HEK293T (cell line): ENCODE measurements around the gene KLHL29.
"Not testable (repeated sequence)": the region's sequence is repeated elsewhere in the genome, so short reads cannot be mapped to it uniquely, and the experiment has no call there.

Source experiments
- CTCF ChIA-PET: fragments of 350-600 bp; formaldehyde crosslinking; extraction: SDS; loops from one replicate; lab custom pipeline; 2021; ENCODE audit warnings: antibody characterized with exemption, inconsistent platforms; lab: Yijun Ruan, JAX
- POLR2A ChIA-PET: fragments of 350-600 bp; formaldehyde crosslinking; extraction: SDS; loops from one replicate; lab custom pipeline; 2020; ENCODE audit warnings: antibody characterized with exemption, inconsistent platforms; lab: Yijun Ruan, JAX
- DNase-seq: peaks from one replicate; pipeline ENCODE4 v3.0.0; 2012; ENCODE audit warnings: mixed read lengths; ENCODE audit errors: extremely low spot score
- ARNT ChIP-seq: fragments of 450-650 bp; IDR thresholded peaks from 2 replicates; pipeline ENCODE4 v1.6.1; 2017; ENCODE audit warnings: mild to moderate bottlenecking
- BHLHE40 ChIP-seq: fragments of 450-650 bp; IDR thresholded peaks from 2 replicates; pipeline ENCODE4 v1.6.1; 2016; ENCODE audit warnings: mild to moderate bottlenecking, moderate library complexity, borderline replicate concordance
- CTBP1 ChIP-seq: fragments of 450-650 bp; IDR thresholded peaks from 2 replicates; pipeline ENCODE4 v1.6.1; 2016; ENCODE audit warnings: borderline replicate concordance
- ELF4 ChIP-seq: fragments of 450-650 bp; IDR thresholded peaks from 2 replicates; pipeline ENCODE4 v1.6.1; 2017; ENCODE audit warnings: antibody characterized with exemption
- FOXA1 ChIP-seq: fragments of 450-650 bp; IDR thresholded peaks from 2 replicates; pipeline ENCODE4 v1.6.1; 2016; ENCODE audit warnings: mild to moderate bottlenecking
- FOXK2 ChIP-seq: fragments of 450-650 bp; IDR thresholded peaks from 2 replicates; pipeline ENCODE4 v1.6.1; 2016; ENCODE audit warnings: mild to moderate bottlenecking
- FOXM1 ChIP-seq: fragments of 450-650 bp; IDR thresholded peaks from 2 replicates; pipeline ENCODE4 v1.6.1; 2017; ENCODE audit warnings: mild to moderate bottlenecking, borderline replicate concordance
- HDGF ChIP-seq: fragments of 450-650 bp; IDR thresholded peaks from 2 replicates; pipeline ENCODE4 v1.6.1; 2017; ENCODE audit warnings: antibody characterized with exemption, borderline replicate concordance
- L3MBTL2 ChIP-seq: fragments of 450-650 bp; conservative IDR thresholded peaks from 2 replicates; pipeline ENCODE4 v1.6.1; 2016; ENCODE audit warnings: mild to moderate bottlenecking
- LEF1 ChIP-seq: fragments of 450-650 bp; IDR thresholded peaks from 2 replicates; pipeline ENCODE4 v1.6.1; 2017; ENCODE audit warnings: mild to moderate bottlenecking, borderline replicate concordance
- NFRKB ChIP-seq: fragments of 450-650 bp; IDR thresholded peaks from 2 replicates; pipeline ENCODE4 v1.6.1; 2016; ENCODE audit warnings: mild to moderate bottlenecking, moderate library complexity
- PKNOX1 ChIP-seq: fragments of 450-650 bp; IDR thresholded peaks from 2 replicates; pipeline ENCODE4 v1.6.1; 2016
- SP1 ChIP-seq: fragments of 450-650 bp; IDR thresholded peaks from 2 replicates; pipeline ENCODE4 v1.6.1; 2017
- SUZ12 ChIP-seq: fragments of 450-650 bp; IDR thresholded peaks from 2 replicates; pipeline ENCODE4 v1.6.1; 2016; ENCODE audit warnings: mild to moderate bottlenecking
- TARDBP ChIP-seq: fragments of 450-650 bp; IDR thresholded peaks from 2 replicates; pipeline ENCODE4 v1.6.1; 2016
- ZNF384 ChIP-seq: fragments of 450-650 bp; IDR thresholded peaks from 2 replicates; pipeline ENCODE4 v1.6.1; 2016

KLHL29 gene

GRCh38 chr2:23384551-23385343 is at the start of gene KLHL29:
Gene KLHL29 (plus strand): TSS chr2:23385179. CDS start chr2:23562197, 177,018 bp downstream.
- no peak for TF ChIP-seq FOXK2
- no peak for TF ChIP-seq CTBP1
- TF ChIP-seq TARDBP = no peak
- no peak for TF ChIP-seq HDGF
- TF ChIP-seq FOXM1 = no peak
- no peak for TF ChIP-seq NFRKB
- POLR2A ChIA-PET = interaction anchor here (0.7 to 1.4 kb wide), 4 partner anchors 8 to 20 kb away, joined by 3 to 5 read pairs (median 4); no protein-coding TSS in a partner anchor
- DNase-seq = peak; percentile 82
- CTCF ChIA-PET = no interaction called here

- POLR2A ChIA-PET = no interaction called here
- no peak for TF ChIP-seq FOXM1
- no peak for TF ChIP-seq SUZ12
- CTCF ChIA-PET = no interaction called here
- no peak for DNase-seq
Observed at GRCh38 chr2:23335550-23335949, 49.4 kb upstream of the KLHL29 start.

GRCh38 chr2:23342075-23342474 is 42.9 kb upstream of the KLHL29 start:
- TF ChIP-seq FOXK2 (no peak), ELF4 (no peak), SP1 (no peak), TARDBP (no peak), FOXA1 (no peak), CTBP1 (no peak), ZNF384 (no peak), HDGF (no peak), FOXM1 (no peak), LEF1 (no peak), SUZ12 (no peak), L3MBTL2 (no peak), BHLHE40 (no peak), ARNT (no peak), NFRKB (no peak), PKNOX1 (no peak)
- CTCF ChIA-PET = no interaction called here
- POLR2A ChIA-PET = no interaction called here
- no peak for DNase-seq

GRCh38 chr2:23346029-23346428 is 39.0 kb upstream of the KLHL29 start:
- TF ChIP-seq LEF1 (no peak), BHLHE40 (no peak), ARNT (no peak), L3MBTL2 (no peak), TARDBP (no peak), PKNOX1 (no peak), FOXM1 (no peak), ZNF384 (no peak), FOXK2 (no peak), NFRKB (no peak), SP1 (no peak), HDGF (no peak), CTBP1 (no peak), SUZ12 (no peak), ELF4 (no peak), FOXA1 (no peak)
- CTCF ChIA-PET = no interaction called here
- POLR2A ChIA-PET = interaction anchor here (1.0 kb wide), 1 partner anchor 136 kb away, joined by 3 read pairs; no protein-coding TSS in a partner anchor
- no peak for DNase-seq

GRCh38 chr2:23346781-23347180 is 38.2 kb upstream of the KLHL29 start:
- TF ChIP-seq ELF4 (no peak), FOXM1 (no peak), ARNT (no peak), BHLHE40 (no peak), SP1 (no peak), CTBP1 (no peak), ZNF384 (no peak), FOXA1 (no peak), NFRKB (no peak), TARDBP (no peak), SUZ12 (no peak), L3MBTL2 (no peak)
- ChIA-PET CTCF (no interaction called here), POLR2A (interaction anchor here (1.0 kb wide), 1 partner anchor 137 kb away, joined by 3 read pairs; no protein-coding TSS in a partner anchor)
- DNase-seq = no peak

- DNase-seq = no peak
- ChIA-PET POLR2A (no interaction called here), CTCF (no interaction called here)
- TF ChIP-seq FOXA1 = no peak
- no peak for TF ChIP-seq LEF1
- TF ChIP-seq CTBP1 = no peak
- no peak for TF ChIP-seq FOXK2
- no peak for TF ChIP-seq L3MBTL2
- TF ChIP-seq ZNF384 = no peak
- TF ChIP-seq ARNT = no peak
- no peak for TF ChIP-seq SP1
- no peak for TF ChIP-seq TARDBP
- TF ChIP-seq ELF4 = no peak
- TF ChIP-seq FOXM1 = no peak
- no peak for TF ChIP-seq SUZ12
- no peak for TF ChIP-seq PKNOX1
- no peak for TF ChIP-seq BHLHE40
- TF ChIP-seq NFRKB = no peak
- TF ChIP-seq HDGF = no peak
Observed at GRCh38 chr2:23347471-23348092, 37.4 kb upstream of the KLHL29 start.

GRCh38 chr2:23348093-23348481 is 36.9 kb upstream of the KLHL29 start:
- CTCF ChIA-PET, DNase-seq, POLR2A ChIA-PET: not testable (repeated sequence)
